H1 (cell line): Measurements from ENCODE around the gene TAGLN3. TPM values are rescaled to one million over a fixed set of nuclear protein-coding genes. Genes with fewer than 3 reads are reported as not detected.

ENCODE experiments used
- SAP30 ChIP-seq: fragments of 300-600 bp; sonication (generic); IDR thresholded peaks from 2 replicates; pipeline ENCODE4 v1.7.1; 2012; ENCODE audit warnings: low read length, moderate library complexity, mild to moderate bottlenecking, inconsistent platforms; ENCODE audit not compliant: insufficient read depth, insufficient replicate concordance
- TCF12 ChIP-seq: IDR thresholded peaks from 2 replicates; pipeline ENCODE4 v1.6.1; 2011; ENCODE audit warnings: low read depth, mild to moderate bottlenecking, low read length
- polyA plus RNA-seq, 7 experiments: library from polyadenylated mRNA; depleted of rRNA in 3 of 7; stranded (reverse) in 5 of 7; unstranded in 2 of 7; fragments of >200 nt in 5 of 7; fragments of 200-250 nt in 2 of 7; gene quantifications; 1 replicate in 5 of 7; 2 replicates in 1 of 7; 4 replicates in 1 of 7; pipeline versions ENCODE4 v1.2.1 to v1.2.3, GENCODE V29; 2011 to 2013; ENCODE audit warnings: missing spikeins in 2 of 7, mixed read lengths in 2 of 7
- total RNA-seq: library from RNA; stranded (reverse); fragmentation: NEBNext Ultra II Directional; extraction: Animal tissue kit (Norgen Biotek cat#: 25700); gene quantifications from 2 replicates; pipeline ENCODE4 v1.2.1, GENCODE V29; 2021
- TF ChIP-seq, protein P1 (sequence below): fragments of 300-600 bp; sonication (generic); IDR thresholded peaks from 2 replicates; pipeline ENCODE4 v1.7.1; 2012; ENCODE audit warnings: low read length, moderate library complexity, mild to moderate bottlenecking, inconsistent platforms; ENCODE audit not compliant: insufficient replicate concordance

Gene TAGLN3
- total and polyA plus RNA-seq, 2 of the 8 experiments (the other 6 are each of a cell fraction or from before 2014, with no cell fraction given), result 6.3 to 7.5 TPM

DNA sequence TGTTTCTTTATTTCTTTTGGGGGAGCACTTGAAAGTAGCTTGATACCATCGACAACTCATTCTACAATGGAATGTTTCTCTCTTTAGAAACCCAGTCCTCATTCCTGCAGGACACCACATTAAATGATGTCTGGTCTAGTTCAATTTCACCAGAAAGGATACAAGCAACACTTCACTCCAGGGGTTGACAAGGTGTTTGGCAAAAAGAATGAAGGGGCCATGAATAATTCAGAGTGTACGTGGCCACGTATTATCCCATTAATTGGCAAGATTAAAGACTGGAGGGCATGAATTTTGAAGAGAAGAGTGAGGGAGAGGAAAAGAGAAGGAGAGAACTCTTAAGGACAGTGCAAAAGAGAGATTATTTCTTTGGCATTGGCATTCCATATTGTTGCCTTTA is 36.5 kb downstream of the TAGLN3 start (continued):
- TF ChIP-seq, protein P1, sequence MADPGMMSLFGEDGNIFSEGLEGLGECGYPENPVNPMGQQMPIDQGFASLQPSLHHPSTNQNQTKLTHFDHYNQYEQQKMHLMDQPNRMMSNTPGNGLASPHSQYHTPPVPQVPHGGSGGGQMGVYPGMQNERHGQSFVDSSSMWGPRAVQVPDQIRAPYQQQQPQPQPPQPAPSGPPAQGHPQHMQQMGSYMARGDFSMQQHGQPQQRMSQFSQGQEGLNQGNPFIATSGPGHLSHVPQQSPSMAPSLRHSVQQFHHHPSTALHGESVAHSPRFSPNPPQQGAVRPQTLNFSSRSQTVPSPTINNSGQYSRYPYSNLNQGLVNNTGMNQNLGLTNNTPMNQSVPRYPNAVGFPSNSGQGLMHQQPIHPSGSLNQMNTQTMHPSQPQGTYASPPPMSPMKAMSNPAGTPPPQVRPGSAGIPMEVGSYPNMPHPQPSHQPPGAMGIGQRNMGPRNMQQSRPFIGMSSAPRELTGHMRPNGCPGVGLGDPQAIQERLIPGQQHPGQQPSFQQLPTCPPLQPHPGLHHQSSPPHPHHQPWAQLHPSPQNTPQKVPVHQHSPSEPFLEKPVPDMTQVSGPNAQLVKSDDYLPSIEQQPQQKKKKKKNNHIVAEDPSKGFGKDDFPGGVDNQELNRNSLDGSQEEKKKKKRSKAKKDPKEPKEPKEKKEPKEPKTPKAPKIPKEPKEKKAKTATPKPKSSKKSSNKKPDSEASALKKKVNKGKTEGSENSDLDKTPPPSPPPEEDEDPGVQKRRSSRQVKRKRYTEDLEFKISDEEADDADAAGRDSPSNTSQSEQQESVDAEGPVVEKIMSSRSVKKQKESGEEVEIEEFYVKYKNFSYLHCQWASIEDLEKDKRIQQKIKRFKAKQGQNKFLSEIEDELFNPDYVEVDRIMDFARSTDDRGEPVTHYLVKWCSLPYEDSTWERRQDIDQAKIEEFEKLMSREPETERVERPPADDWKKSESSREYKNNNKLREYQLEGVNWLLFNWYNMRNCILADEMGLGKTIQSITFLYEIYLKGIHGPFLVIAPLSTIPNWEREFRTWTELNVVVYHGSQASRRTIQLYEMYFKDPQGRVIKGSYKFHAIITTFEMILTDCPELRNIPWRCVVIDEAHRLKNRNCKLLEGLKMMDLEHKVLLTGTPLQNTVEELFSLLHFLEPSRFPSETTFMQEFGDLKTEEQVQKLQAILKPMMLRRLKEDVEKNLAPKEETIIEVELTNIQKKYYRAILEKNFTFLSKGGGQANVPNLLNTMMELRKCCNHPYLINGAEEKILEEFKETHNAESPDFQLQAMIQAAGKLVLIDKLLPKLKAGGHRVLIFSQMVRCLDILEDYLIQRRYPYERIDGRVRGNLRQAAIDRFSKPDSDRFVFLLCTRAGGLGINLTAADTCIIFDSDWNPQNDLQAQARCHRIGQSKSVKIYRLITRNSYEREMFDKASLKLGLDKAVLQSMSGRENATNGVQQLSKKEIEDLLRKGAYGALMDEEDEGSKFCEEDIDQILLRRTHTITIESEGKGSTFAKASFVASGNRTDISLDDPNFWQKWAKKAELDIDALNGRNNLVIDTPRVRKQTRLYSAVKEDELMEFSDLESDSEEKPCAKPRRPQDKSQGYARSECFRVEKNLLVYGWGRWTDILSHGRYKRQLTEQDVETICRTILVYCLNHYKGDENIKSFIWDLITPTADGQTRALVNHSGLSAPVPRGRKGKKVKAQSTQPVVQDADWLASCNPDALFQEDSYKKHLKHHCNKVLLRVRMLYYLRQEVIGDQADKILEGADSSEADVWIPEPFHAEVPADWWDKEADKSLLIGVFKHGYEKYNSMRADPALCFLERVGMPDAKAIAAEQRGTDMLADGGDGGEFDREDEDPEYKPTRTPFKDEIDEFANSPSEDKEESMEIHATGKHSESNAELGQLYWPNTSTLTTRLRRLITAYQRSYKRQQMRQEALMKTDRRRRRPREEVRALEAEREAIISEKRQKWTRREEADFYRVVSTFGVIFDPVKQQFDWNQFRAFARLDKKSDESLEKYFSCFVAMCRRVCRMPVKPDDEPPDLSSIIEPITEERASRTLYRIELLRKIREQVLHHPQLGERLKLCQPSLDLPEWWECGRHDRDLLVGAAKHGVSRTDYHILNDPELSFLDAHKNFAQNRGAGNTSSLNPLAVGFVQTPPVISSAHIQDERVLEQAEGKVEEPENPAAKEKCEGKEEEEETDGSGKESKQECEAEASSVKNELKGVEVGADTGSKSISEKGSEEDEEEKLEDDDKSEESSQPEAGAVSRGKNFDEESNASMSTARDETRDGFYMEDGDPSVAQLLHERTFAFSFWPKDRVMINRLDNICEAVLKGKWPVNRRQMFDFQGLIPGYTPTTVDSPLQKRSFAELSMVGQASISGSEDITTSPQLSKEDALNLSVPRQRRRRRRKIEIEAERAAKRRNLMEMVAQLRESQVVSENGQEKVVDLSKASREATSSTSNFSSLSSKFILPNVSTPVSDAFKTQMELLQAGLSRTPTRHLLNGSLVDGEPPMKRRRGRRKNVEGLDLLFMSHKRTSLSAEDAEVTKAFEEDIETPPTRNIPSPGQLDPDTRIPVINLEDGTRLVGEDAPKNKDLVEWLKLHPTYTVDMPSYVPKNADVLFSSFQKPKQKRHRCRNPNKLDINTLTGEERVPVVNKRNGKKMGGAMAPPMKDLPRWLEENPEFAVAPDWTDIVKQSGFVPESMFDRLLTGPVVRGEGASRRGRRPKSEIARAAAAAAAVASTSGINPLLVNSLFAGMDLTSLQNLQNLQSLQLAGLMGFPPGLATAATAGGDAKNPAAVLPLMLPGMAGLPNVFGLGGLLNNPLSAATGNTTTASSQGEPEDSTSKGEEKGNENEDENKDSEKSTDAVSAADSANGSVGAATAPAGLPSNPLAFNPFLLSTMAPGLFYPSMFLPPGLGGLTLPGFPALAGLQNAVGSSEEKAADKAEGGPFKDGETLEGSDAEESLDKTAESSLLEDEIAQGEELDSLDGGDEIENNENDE, result no peak
- no peak for TF ChIP-seq TCF12
- TF ChIP-seq SAP30, result no peak
